ENCODE measurements around the gene SMOC2.

GRCh38 chr6:168631564-168631963, 190.6 kb downstream of the SMOC2 start:
- no peak for TF ChIP-seq ZNF780A (CRISPR knock-in tag; IDR thresholded peaks at IDR 0.05)
- TF ChIP-seq ZNF660 (CRISPR knock-in tag; IDR thresholded peaks at IDR 0.05; ENCODE audit: borderline replicate concordance, low read depth) = no peak
- TF ChIP-seq, protein P1, sequence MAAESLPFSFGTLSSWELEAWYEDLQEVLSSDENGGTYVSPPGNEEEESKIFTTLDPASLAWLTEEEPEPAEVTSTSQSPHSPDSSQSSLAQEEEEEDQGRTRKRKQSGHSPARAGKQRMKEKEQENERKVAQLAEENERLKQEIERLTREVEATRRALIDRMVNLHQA (CRISPR knock-in tag; IDR thresholded peaks at IDR 0.05) = no peak
- TF ChIP-seq, protein P2, sequence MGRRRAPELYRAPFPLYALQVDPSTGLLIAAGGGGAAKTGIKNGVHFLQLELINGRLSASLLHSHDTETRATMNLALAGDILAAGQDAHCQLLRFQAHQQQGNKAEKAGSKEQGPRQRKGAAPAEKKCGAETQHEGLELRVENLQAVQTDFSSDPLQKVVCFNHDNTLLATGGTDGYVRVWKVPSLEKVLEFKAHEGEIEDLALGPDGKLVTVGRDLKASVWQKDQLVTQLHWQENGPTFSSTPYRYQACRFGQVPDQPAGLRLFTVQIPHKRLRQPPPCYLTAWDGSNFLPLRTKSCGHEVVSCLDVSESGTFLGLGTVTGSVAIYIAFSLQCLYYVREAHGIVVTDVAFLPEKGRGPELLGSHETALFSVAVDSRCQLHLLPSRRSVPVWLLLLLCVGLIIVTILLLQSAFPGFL (CRISPR knock-in tag; IDR thresholded peaks at IDR 0.05) = no peak
- TF ChIP-seq, protein P3, sequence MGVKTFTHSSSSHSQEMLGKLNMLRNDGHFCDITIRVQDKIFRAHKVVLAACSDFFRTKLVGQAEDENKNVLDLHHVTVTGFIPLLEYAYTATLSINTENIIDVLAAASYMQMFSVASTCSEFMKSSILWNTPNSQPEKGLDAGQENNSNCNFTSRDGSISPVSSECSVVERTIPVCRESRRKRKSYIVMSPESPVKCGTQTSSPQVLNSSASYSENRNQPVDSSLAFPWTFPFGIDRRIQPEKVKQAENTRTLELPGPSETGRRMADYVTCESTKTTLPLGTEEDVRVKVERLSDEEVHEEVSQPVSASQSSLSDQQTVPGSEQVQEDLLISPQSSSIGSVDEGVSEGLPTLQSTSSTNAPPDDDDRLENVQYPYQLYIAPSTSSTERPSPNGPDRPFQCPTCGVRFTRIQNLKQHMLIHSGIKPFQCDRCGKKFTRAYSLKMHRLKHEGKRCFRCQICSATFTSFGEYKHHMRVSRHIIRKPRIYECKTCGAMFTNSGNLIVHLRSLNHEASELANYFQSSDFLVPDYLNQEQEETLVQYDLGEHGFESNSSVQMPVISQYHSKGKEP (CRISPR knock-in tag; IDR thresholded peaks at IDR 0.05) = no peak
- TF ChIP-seq ZBTB38 (CRISPR knock-in tag; IDR thresholded peaks at IDR 0.05) = no peak
- no peak for TF ChIP-seq ETV6 (CRISPR knock-in tag; conservative IDR thresholded peaks at IDR 0.05)
- TF ChIP-seq, protein P4, sequence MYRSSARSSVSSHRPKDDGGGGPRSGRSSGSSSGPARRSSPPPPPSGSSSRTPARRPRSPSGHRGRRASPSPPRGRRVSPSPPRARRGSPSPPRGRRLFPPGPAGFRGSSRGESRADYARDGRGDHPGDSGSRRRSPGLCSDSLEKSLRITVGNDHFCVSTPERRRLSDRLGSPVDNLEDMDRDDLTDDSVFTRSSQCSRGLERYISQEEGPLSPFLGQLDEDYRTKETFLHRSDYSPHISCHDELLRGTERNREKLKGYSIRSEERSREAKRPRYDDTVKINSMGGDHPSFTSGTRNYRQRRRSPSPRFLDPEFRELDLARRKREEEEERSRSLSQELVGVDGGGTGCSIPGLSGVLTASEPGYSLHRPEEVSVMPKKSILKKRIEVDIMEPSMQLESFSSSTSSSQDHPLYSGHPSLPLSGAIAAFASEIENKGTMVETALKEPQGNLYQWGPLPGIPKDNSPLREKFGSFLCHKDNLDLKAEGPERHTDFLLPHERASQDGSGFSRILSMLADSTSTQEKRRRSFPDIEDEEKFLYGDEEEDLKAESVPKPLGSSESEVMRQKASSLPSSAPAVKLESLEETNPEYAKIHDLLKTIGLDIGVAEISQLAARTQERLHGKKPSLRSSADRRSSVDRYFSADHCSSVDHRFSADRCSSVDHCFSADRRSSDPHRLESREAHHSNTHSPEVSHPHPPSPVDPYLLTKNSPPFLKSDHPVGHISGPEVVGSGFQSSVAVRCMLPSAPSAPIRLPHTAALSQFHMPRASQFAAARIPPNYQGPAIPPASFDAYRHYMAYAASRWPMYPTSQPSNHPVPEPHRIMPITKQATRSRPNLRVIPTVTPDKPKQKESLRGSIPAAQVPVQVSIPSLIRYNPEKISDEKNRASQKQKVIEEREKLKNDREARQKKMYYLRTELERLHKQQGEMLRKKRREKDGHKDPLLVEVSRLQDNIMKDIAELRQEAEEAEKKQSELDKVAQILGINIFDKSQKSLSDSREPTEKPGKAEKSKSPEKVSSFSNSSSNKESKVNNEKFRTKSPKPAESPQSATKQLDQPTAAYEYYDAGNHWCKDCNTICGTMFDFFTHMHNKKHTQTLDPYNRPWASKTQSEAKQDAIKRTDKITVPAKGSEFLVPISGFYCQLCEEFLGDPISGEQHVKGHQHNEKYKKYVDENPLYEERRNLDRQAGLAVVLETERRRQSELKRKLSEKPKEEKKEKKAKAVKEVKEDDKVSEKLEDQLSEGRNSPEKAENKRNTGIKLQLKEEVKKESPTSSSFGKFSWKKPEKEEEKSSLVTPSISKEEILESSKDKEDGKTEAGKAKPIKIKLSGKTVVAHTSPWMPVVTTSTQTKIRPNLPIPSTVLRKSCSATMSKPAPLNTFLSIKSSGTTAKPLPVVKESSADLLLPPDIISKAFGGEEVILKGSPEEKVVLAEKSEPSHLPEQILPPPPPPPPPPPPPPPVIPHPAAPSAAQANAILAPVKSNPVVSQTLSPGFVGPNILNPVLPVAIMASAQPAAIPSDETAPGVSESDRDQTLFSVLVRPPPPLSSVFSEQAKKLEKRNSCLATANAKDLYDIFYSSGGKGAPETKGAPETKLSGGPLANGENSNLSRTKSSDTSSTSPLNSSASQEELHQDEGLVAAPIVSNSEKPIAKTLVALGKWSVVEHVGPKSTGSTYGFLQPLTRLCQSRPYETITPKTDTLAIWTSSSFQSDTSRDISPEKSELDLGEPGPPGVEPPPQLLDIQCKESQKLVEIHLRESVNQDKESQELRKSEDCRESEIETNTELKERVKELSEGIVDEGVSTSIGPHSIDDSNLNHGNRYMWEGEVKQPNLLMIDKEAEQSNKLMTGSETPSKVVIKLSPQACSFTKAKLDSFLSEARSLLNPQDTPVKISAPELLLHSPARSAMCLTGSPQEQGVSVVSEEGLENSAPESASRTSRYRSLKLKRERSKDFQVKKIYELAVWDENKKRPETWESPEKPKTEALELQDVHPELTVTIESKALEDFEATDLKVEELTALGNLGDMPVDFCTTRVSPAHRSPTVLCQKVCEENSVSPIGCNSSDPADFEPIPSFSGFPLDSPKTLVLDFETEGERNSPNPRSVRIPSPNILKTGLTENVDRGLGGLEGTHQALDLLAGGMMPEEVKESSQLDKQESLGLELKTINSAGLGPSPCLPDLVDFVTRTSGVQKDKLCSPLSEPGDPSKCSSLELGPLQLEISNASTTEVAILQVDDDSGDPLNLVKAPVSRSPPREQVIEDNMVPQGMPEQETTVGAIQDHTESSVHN (CRISPR knock-in tag; IDR thresholded peaks at IDR 0.05) = no peak
- no peak for TF ChIP-seq TARDBP (CRISPR knock-in tag; IDR thresholded peaks at IDR 0.05)

Data from HepG2 (cell line).